OCI-LY3 (cell line): ENCODE measurements around the gene TENT5C.

ENCODE experiments used
- EZH2phosphoT487 ChIP-seq: fragments of 200-600 bp; shearing (Covaris generic); IDR thresholded peaks from 2 replicates; pipeline ENCODE4 v1.6.1; 2018; ENCODE audit warnings: antibody characterized with exemption, mixed run types, low read depth
- TF ChIP-seq, protein P1 (sequence below): fragments of 200-600, 300-600 bp; sonication (generic); IDR thresholded peaks from 2 replicates; pipeline ENCODE4 v1.5.1; 2014; ENCODE audit warnings: antibody characterized with exemption, low read length, low read depth

DNA sequence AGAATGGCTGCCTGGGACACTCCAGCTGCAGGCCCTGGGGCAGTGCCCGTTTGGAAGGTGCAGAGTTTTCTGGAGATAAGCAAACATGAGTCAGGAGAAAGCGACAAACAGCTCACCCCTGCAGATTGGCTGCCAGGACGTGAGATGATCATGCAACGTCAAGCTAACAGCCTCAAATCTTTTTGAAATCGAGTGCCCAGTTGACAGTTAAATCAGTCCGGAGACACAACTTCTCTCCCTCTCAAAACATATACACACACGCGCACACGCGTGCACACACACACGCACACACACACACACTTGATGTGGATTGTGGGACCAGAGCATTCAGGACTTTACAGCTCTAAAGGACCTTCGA, 49.4 kb downstream of the TENT5C start:
- TF ChIP-seq, protein P1, sequence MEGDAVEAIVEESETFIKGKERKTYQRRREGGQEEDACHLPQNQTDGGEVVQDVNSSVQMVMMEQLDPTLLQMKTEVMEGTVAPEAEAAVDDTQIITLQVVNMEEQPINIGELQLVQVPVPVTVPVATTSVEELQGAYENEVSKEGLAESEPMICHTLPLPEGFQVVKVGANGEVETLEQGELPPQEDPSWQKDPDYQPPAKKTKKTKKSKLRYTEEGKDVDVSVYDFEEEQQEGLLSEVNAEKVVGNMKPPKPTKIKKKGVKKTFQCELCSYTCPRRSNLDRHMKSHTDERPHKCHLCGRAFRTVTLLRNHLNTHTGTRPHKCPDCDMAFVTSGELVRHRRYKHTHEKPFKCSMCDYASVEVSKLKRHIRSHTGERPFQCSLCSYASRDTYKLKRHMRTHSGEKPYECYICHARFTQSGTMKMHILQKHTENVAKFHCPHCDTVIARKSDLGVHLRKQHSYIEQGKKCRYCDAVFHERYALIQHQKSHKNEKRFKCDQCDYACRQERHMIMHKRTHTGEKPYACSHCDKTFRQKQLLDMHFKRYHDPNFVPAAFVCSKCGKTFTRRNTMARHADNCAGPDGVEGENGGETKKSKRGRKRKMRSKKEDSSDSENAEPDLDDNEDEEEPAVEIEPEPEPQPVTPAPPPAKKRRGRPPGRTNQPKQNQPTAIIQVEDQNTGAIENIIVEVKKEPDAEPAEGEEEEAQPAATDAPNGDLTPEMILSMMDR: no peak
- no peak for TF ChIP-seq EZH2phosphoT487
